K562 treated with DMSO at 1 percent for 4 hours (cell line): ENCODE results near the gene ZNF773. TPM values are rescaled to one million over a fixed set of nuclear protein-coding genes. Genes with fewer than 3 reads are reported as not detected.

Experiments
- total RNA-seq: library from RNA; unstranded; fragments of 300-600 nt; gene quantifications from 2 replicates; pipeline ENCODE4 v1.2.3, GENCODE V29; 2022; ENCODE audit not compliant: insufficient read depth

Gene ZNF773
- total RNA-seq, result 0.31 and 5.2 TPM in 2 replicates

DNA sequence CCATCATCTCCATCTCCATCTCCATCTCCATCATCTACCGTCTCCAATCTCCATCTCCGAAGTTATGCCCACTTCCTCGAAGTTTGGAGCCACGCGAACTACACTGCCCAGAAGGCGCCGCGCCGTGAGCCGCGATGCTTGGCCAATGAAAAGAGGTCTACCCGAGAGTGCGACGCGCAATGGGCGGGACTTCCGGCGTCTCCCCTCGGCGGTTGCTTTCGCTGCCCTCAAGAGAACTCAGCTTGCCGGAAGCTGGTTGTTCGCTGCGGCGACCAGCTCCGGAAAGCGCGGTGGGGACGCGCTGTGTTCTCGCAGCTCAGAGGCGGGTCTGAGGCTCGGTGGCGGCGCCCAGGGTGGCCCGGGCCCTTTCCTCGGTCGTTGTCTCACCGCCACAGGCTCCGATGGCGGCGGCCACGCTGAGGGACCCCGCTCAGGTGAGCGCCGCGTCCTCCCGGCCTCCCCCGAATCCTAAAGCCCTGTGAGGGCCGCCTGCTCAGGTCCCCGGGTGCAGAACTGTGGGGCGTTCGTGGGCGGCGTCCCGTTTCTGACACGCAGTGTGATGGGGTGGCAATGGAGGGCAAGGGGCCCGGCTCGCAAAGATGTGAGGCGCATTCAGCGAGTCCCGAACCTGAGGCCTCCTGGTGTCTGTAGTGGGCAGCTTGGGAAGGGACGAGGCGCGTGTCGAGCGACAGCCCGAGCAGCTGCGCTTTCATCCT is at the start of gene ZNF773:
Gene ZNF773 (plus strand): TSS at position 259 of the 716 bp plus-strand sequence. CDS start 143 bp downstream, at position 402.

DNA sequence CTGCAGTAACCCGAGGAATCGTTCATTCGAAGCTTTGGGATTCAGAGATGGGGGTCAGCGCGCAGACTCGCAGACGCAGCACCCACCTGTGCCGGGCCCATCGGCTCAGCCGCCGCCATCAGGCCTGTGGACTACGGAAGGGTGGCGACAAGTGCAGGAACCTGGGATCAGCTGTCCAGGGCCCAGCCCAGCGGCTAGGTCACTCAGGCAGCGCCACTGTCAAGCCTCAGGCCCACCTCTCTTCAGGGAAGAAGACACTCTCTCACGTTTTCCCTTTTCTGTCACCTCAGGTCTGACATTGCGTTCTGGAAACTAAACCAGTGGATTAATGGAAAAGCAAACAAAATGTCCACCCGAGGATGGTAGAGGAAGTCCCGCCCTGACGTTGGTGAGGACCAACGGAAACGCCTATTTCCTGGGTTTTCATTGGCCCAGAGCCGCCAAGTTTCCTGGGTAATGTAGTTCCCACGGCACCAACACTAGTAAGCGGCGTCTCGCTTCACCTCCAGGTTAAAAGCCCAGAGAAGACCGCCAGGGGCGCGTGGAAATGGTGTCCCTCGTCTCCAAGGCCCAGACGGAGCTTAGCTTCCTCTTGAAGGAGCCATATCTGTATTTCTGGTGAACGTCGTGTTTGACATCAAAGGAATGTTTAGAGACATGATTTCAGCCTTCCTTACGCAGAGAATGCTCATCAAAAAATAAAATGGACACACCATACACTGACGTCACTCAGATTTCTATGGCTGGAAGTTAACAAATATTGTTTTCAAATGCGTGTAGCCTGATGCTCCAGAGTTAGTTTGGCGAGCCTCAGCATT is 22.3 kb upstream of the ZNF773 start, which contains the start of gene ZNF772:
Gene ZNF772 (minus strand): TSS at position 376 of the 818 bp plus-strand sequence. CDS start 257 bp downstream, at position 119.

GRCh38 chr19:57487477-57488298 is 12.1 kb upstream of the ZNF773 start, which contains the start of gene ZNF419:
Gene ZNF419, plus strand, starts transcription at chr19:57487750. Its CDS starts 201 bp downstream, at chr19:57487951.

GRCh38 chr19:57527136-57527881 is 27.6 kb downstream of the ZNF773 start, which contains the start of gene ZNF549:
Gene ZNF549, plus strand, starts transcription at chr19:57527356. Its CDS starts 218 bp downstream, at chr19:57527574.

Other genes with a start within 250 kb of the ZNF773 start
- gene ZNF460, start 219.5 kb upstream of the ZNF773 start, total RNA-seq, result 0.97 and 1.3 TPM in 2 replicates
- 0.71 TPM in 1 of 2 replicates, not detected in the other for gene ZNF543, start 179.5 kb upstream of the ZNF773 start, total RNA-seq
- gene ZNF304, start 148.7 kb upstream of the ZNF773 start, total RNA-seq, result 3.1 and 4.0 TPM in 2 replicates
- 5.5 and 7.3 TPM in 2 replicates for gene TRAPPC2B, start 136.4 kb upstream of the ZNF773 start, total RNA-seq
- gene ZNF547, start 136.4 kb upstream of the ZNF773 start, total RNA-seq, result 0.42 and 1.0 TPM in 2 replicates
- gene ZNF548, start 110.1 kb upstream of the ZNF773 start, total RNA-seq, result 3.1 and 6.6 TPM in 2 replicates
- gene ZNF17, start 88.8 kb upstream of the ZNF773 start, total RNA-seq, result 0.82 and 1.4 TPM in 2 replicates
- 4.7 and 5.6 TPM in 2 replicates for gene ZNF749, start 64.6 kb upstream of the ZNF773 start, total RNA-seq
- gene VN1R1, start 42.8 kb upstream of the ZNF773 start, total RNA-seq, result not detected in 2 replicates
- 0.24 and 0.67 TPM in 2 replicates for gene ZNF772, start 22.4 kb upstream of the ZNF773 start, total RNA-seq
- 1.6 and 3.4 TPM in 2 replicates for gene ZNF419, start 12.2 kb upstream of the ZNF773 start, total RNA-seq
- 0.29 TPM in 1 of 2 replicates, not detected in the other for gene ZNF549, start 27.4 kb downstream of the ZNF773 start, total RNA-seq
- 2.7 and 6.8 TPM in 2 replicates for gene ZNF550, start 59.9 kb downstream of the ZNF773 start, total RNA-seq
- gene ZNF416, start 79.0 kb downstream of the ZNF773 start, total RNA-seq, result 1.1 TPM in 2 replicates
- 1.0 TPM in 1 of 2 replicates, not detected in the other for gene ZIK1, start 84.2 kb downstream of the ZNF773 start, total RNA-seq
- gene ZNF530, start 99.9 kb downstream of the ZNF773 start, total RNA-seq, result 1.8 and 7.1 TPM in 2 replicates
- 5.9 and 9.4 TPM in 2 replicates for gene ZNF134, start 114.3 kb downstream of the ZNF773 start, total RNA-seq
- gene ZNF211, start 133.2 kb downstream of the ZNF773 start, total RNA-seq, result 3.6 and 9.4 TPM in 2 replicates
- gene ZSCAN4, start 169.0 kb downstream of the ZNF773 start, total RNA-seq, result not detected in 2 replicates
- gene ZNF551, start 182.0 kb downstream of the ZNF773 start, total RNA-seq, result 1.8 and 2.2 TPM in 2 replicates
- not detected in 2 replicates for gene ZNF154, start 209.3 kb downstream of the ZNF773 start, total RNA-seq
- 1.2 and 3.0 TPM in 2 replicates for gene ZNF671, start 227.7 kb downstream of the ZNF773 start, total RNA-seq
- gene ZNF776, start 246.9 kb downstream of the ZNF773 start, total RNA-seq, result 5.8 and 7.1 TPM in 2 replicates